HEK293 (cell line): ENCODE data around the gene PEX5L.

ENCODE experiments used
- CTCF ChIA-PET: fragments of 350-600 bp; formaldehyde crosslinking; extraction: SDS; loops from one replicate; lab custom pipeline; 2021; ENCODE audit warnings: antibody characterized with exemption; lab: Yijun Ruan, JAX
- POLR2A ChIA-PET: fragments of 300-600 bp; formaldehyde crosslinking; extraction: SDS; loops from one replicate; lab custom pipeline; 2020; ENCODE audit warnings: antibody characterized with exemption, inconsistent platforms; lab: Yijun Ruan, JAX
- H3K27ac ChIP-seq: fragments of 200-500 bp; sonication (Bioruptor generic); 2 replicates; pipeline ENCODE4 v1.5.1; 2014; ENCODE audit warnings: low read depth, low read length, control low read depth, inconsistent platforms; ENCODE audit errors: extremely low read depth
- H3K36me3 ChIP-seq, 2 experiments: fragments of 200-500 bp in 1 of 2; sonication (Bioruptor generic) in 1 of 2; 1 replicate in 1 of 2; 2 replicates in 1 of 2; pipeline ENCODE4 v1.5.1; 2014 to 2017; ENCODE audit warnings: inconsistent platforms in 2 of 2, low read length in 2 of 2; ENCODE audit not compliant: control insufficient read depth in 2 of 2, insufficient read depth in 1 of 2
- H3K4me1 ChIP-seq: fragments of 200-500 bp; sonication (Bioruptor generic); 2 replicates; pipeline ENCODE4 v1.5.1; 2014; ENCODE audit warnings: mild to moderate bottlenecking, low read length, inconsistent platforms; ENCODE audit not compliant: control insufficient read depth, insufficient read depth
- H3K4me3 ChIP-seq: 2 replicates; pipeline ENCODE4 v1.5.1; 2011; ENCODE audit warnings: low read depth, mild to moderate bottlenecking, control low read depth, low read length, moderate library complexity
- H3K9me3 ChIP-seq: fragments of 200-500 bp; sonication (Bioruptor generic); 2 replicates; pipeline ENCODE4 v1.5.1; 2014; ENCODE audit warnings: low read depth, low read length, inconsistent platforms; ENCODE audit not compliant: control insufficient read depth, insufficient read depth
- GLI4 ChIP-seq: fragments of 450-650 bp; formaldehyde crosslinking; IDR thresholded peaks from 2 replicates; pipeline ENCODE4 v1.5.1; 2016; ENCODE audit warnings: missing biosample characterization, missing genetic modification characterization
- IKZF3 ChIP-seq: fragments of 450-650 bp; IDR thresholded peaks from 2 replicates; pipeline ENCODE4 v1.5.0; 2018; ENCODE audit warnings: missing biosample characterization, mild to moderate bottlenecking, missing genetic modification characterization, moderate library complexity
- PRDM10 ChIP-seq: fragments of 450-650 bp; formaldehyde crosslinking; IDR thresholded peaks from 2 replicates; pipeline ENCODE4 v1.5.1; 2016; ENCODE audit warnings: missing biosample characterization, missing genetic modification characterization
- SETDB1 ChIP-seq: IDR thresholded peaks from one replicate; pipeline ENCODE4 v1.6.1; 2017; ENCODE audit warnings: mild to moderate bottlenecking, low read length, moderate library complexity, mixed read lengths; ENCODE audit not compliant: insufficient read length
- YY1 ChIP-seq: fragments of 450-650 bp; formaldehyde crosslinking; IDR thresholded peaks from 2 replicates; pipeline ENCODE4 v1.5.1; 2018; ENCODE audit warnings: missing biosample characterization, missing genetic modification characterization
- ZBTB10 ChIP-seq: fragments of 450-650 bp; formaldehyde crosslinking; IDR thresholded peaks from 2 replicates; pipeline ENCODE4 v1.5.1; 2016; ENCODE audit warnings: missing biosample characterization, missing genetic modification characterization
- ZBTB7A ChIP-seq: fragments of 450-650 bp; formaldehyde crosslinking; IDR thresholded peaks from 2 replicates; pipeline ENCODE4 v1.5.1; 2016; ENCODE audit warnings: low read depth, missing biosample characterization, missing genetic modification characterization
- ZFP41 ChIP-seq: fragments of 450-650 bp; formaldehyde crosslinking; IDR thresholded peaks from 2 replicates; pipeline ENCODE4 v1.5.1; 2016; ENCODE audit warnings: missing biosample characterization, missing genetic modification characterization, borderline replicate concordance
- ZIC2 ChIP-seq: fragments of 450-650 bp; formaldehyde crosslinking; IDR thresholded peaks from 2 replicates; pipeline ENCODE4 v1.5.1; 2016; ENCODE audit warnings: missing biosample characterization, missing genetic modification characterization
- ZNF133 ChIP-seq: fragments of 450-650 bp; formaldehyde crosslinking; IDR thresholded peaks from 2 replicates; pipeline ENCODE4 v1.5.1; 2016; ENCODE audit warnings: missing biosample characterization, missing genetic modification characterization
- ZNF140 ChIP-seq: fragments of 450-650 bp; formaldehyde crosslinking; IDR thresholded peaks from 2 replicates; pipeline ENCODE4 v1.5.1; 2016; ENCODE audit warnings: missing biosample characterization, missing genetic modification characterization
- ZNF18 ChIP-seq: fragments of 450-650 bp; formaldehyde crosslinking; IDR thresholded peaks from 2 replicates; pipeline ENCODE4 v1.5.1; 2016; ENCODE audit warnings: missing biosample characterization, missing genetic modification characterization
- ZNF266 ChIP-seq: fragments of 450-650 bp; formaldehyde crosslinking; IDR thresholded peaks from 2 replicates; pipeline ENCODE4 v1.5.1; 2016; ENCODE audit warnings: missing biosample characterization, missing genetic modification characterization, low read depth
- ZNF48 ChIP-seq: fragments of 450-650 bp; formaldehyde crosslinking; IDR thresholded peaks from 2 replicates; pipeline ENCODE4 v1.5.1; 2016; ENCODE audit warnings: missing biosample characterization, missing genetic modification characterization
- ZNF529 ChIP-seq: fragments of 450-650 bp; formaldehyde crosslinking; IDR thresholded peaks from 2 replicates; pipeline ENCODE4 v1.5.1; 2017; ENCODE audit warnings: missing genetic modification characterization, missing biosample characterization; ENCODE audit not compliant: insufficient replicate concordance
- ZNF571 ChIP-seq: fragments of 450-650 bp; formaldehyde crosslinking; IDR thresholded peaks from 2 replicates; pipeline ENCODE4 v1.5.0; 2017; ENCODE audit warnings: missing biosample characterization, missing genetic modification characterization
- ZNF624 ChIP-seq: fragments of 450-650 bp; formaldehyde crosslinking; IDR thresholded peaks from 2 replicates; pipeline ENCODE4 v1.5.1; 2017; ENCODE audit warnings: missing biosample characterization, missing genetic modification characterization
- ZNF664 ChIP-seq: fragments of 450-650 bp; formaldehyde crosslinking; IDR thresholded peaks from 2 replicates; pipeline ENCODE4 v1.5.1; 2016; ENCODE audit warnings: missing biosample characterization, missing genetic modification characterization
- ZNF768 ChIP-seq: fragments of 450-650 bp; formaldehyde crosslinking; IDR thresholded peaks from 2 replicates; pipeline ENCODE4 v1.5.1; 2018; ENCODE audit warnings: missing biosample characterization, mild to moderate bottlenecking, missing genetic modification characterization
- TF ChIP-seq, protein P1 (sequence below): fragments of 450-650 bp; formaldehyde crosslinking; IDR thresholded peaks from 2 replicates; pipeline ENCODE4 v1.5.1; 2017; ENCODE audit warnings: missing biosample characterization, missing genetic modification characterization
- TF ChIP-seq, protein P2 (sequence below): fragments of 450-650 bp; formaldehyde crosslinking; IDR thresholded peaks from 2 replicates; pipeline ENCODE4 v1.5.1; 2016; ENCODE audit warnings: missing biosample characterization, missing genetic modification characterization

PEX5L gene

DNA sequence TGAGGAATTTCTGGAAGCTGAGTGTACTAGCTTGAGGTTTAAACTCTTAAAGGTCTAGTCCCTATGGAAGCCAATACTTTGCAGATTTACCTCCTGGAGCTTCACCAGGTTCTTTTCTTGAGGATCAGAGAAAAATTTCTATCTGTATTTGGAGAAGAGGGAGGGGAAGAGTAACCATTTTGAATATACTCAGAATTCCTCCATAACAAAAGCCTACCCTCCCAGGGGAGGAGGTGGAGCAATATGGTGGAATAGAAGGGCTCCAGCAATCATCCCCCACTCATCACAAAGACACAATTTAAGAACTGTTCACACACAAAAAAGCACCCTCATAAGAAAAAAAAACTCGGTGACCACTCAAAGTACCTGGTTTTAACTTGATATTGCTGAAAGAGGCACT is 36.0 kb upstream of the PEX5L start:
- no peaks in the 10 kb centered on the region for H3K36me3 ChIP-seq
- no peaks in the 10 kb centered on the region for H3K4me1 ChIP-seq
- POLR2A ChIA-PET, result no interaction called here
- H3K4me3 ChIP-seq, result no peak overlapping the region
- no peak overlapping the region for H3K27ac ChIP-seq
- TF ChIP-seq ZNF664 (tag by site-specific recombination) (no peak), ZNF624 (tag by site-specific recombination) (no peak), ZNF18 (tag by site-specific recombination) (no peak)
- H3K9me3 ChIP-seq, result no peaks in the 10 kb centered on the region
- CTCF ChIA-PET, result no interaction called here

GRCh38 chr3:180070925-180071324 is 34.2 kb upstream of the PEX5L start:
- Histone ChIP-seq H3K9me3 (no peaks in the 10 kb centered on the region), H3K4me3 (no peak overlapping the region), H3K4me1 (no peaks in the 10 kb centered on the region), H3K27ac (no peak overlapping the region), H3K36me3 (no peaks in the 10 kb centered on the region)
- TF ChIP-seq ZNF266 (tag by site-specific recombination) (no peak), SETDB1 (no peak), ZNF768 (tag by site-specific recombination) (no peak), ZNF18 (tag by site-specific recombination) (no peak), ZFP41 (tag by site-specific recombination) (no peak), ZNF48 (tag by site-specific recombination) (no peak), ZIC2 (no peak)
- POLR2A ChIA-PET, result no interaction called here
- CTCF ChIA-PET, result interaction anchor here (0.6 kb wide), 1 partner anchor 364 kb away, joined by 3 read pairs; no protein-coding TSS in a partner anchor

DNA sequence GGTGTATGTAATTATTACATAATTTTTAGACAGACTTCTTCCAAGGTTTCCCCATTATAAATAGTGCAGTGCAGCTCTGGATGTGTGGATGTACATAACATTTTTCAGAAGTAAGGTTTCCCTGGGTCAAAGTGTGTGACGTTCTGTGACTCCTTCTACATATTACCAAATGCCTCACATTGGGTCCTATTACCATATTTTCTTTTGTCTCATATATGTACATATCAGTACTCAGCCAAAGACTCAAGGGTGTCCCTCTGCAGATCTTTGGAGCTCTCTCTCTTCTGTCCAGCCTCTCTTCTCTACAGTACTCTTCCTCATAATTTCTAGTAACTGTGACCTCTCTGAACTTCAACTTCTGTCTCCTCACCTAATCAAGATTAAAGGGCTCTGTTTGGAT is 31.3 kb upstream of the PEX5L start:
- CTCF ChIA-PET, result no interaction called here
- no peaks in the 10 kb centered on the region for H3K4me1 ChIP-seq
- TF ChIP-seq PRDM10 (no peak), ZNF133 (no peak), YY1 (tag by site-specific recombination) (no peak), IKZF3 (tag by site-specific recombination) (no peak), ZBTB7A (tag by site-specific recombination) (no peak), ZNF140 (tag by site-specific recombination) (no peak), GLI4 (tag by site-specific recombination) (no peak), ZNF529 (tag by site-specific recombination) (no peak), ZNF571 (tag by site-specific recombination) (no peak), ZBTB10 (no peak)
- TF ChIP-seq, protein P1, sequence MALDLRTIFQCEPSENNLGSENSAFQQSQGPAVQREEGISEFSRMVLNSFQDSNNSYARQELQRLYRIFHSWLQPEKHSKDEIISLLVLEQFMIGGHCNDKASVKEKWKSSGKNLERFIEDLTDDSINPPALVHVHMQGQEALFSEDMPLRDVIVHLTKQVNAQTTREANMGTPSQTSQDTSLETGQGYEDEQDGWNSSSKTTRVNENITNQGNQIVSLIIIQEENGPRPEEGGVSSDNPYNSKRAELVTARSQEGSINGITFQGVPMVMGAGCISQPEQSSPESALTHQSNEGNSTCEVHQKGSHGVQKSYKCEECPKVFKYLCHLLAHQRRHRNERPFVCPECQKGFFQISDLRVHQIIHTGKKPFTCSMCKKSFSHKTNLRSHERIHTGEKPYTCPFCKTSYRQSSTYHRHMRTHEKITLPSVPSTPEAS (tag by site-specific recombination), result no peak
- TF ChIP-seq, protein P2, sequence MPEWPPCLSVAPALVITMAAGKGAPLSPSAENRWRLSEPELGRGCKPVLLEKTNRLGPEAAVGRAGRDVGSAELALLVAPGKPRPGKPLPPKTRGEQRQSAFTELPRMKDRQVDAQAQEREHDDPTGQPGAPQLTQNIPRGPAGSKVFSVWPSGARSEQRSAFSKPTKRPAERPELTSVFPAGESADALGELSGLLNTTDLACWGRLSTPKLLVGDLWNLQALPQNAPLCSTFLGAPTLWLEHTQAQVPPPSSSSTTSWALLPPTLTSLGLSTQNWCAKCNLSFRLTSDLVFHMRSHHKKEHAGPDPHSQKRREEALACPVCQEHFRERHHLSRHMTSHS (tag by site-specific recombination), result no peak

More for the DNA sequence above, 31.3 kb upstream of the PEX5L start:
- Histone ChIP-seq H3K4me3 (no peak overlapping the region), H3K27ac (no peak overlapping the region), H3K36me3 (no peaks in the 10 kb centered on the region), H3K9me3 (no peaks in the 10 kb centered on the region)
- POLR2A ChIA-PET, result no interaction called here
